ENCODE data around the gene PRPF6.
A peak's percentile ranks its signal among the peaks of the same experiment; 100 is the strongest.

Gene PRPF6

DNA sequence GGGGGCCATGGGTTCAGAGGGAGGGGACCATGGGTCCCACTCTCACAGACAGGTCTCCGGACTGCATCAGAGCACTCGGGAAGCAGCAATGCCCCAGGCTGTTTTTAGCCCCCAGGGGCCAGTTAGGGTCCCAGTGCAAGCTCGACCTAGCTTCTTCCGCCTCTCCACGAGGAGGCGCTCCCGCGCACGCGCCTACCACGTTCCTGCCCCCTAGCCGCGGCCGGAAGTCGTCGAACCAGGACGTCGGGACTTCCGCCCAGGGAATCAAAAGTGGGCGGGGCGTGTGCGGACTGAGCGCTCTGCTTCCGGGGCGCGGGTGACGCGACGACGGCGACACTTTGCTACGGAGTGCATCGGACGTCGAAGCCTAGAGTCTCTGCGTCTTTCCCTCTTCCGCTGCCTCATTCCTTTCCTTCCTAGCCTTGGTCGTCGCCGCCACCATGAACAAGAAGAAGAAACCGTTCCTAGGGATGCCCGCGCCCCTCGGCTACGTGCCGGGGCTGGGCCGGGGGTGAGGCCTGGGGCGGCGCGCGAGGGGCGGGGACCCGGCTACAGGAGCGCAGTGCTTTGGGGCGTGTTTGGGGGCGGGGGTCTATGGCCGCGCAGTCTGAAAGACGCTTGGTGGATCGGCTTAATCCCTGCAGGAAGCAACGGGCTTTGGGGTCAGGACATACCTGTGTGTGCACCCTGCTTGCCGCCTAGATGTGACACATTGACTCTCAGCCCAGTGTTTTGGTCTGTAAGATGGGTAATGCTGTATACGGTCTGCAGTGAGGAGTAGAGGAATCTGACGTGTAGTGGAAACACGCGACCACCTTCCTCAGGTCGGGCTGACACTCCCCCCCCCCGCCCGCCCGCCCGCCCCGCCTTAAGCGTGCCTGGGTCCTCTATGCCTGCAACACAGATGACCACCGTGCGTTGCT, at the start of gene PRPF6:
PRPF6 (plus strand) TSS at position 327 of the 923 bp plus-strand sequence; CDS start at position 441, 114 bp downstream.
- DNase-seq (ENCODE audit: low read depth, low spot score) = peak; percentile 80

DNA sequence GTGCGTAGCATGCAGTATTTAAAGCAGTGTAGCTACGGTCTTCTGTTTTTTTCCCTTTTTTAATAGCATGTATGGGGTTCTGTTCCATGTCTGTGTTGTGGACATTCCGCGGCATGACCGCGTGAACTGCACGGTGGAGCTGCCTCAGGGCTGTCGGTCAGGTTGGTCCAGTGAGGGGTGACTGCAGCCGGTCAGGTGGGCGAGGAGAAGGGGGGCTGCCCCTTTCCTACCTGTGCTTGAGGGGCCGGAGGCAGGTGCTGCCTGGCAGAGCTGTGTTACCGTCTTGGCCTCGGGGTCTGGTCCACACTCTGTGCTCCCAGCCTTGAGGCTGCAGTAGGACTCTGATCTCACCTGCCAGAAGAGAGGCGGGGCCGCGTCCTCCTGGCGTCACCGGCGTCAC, 49.2 kb upstream of the PRPF6 start:
- DNase-seq (ENCODE audit: low read depth, low spot score) = no peak

DNA sequence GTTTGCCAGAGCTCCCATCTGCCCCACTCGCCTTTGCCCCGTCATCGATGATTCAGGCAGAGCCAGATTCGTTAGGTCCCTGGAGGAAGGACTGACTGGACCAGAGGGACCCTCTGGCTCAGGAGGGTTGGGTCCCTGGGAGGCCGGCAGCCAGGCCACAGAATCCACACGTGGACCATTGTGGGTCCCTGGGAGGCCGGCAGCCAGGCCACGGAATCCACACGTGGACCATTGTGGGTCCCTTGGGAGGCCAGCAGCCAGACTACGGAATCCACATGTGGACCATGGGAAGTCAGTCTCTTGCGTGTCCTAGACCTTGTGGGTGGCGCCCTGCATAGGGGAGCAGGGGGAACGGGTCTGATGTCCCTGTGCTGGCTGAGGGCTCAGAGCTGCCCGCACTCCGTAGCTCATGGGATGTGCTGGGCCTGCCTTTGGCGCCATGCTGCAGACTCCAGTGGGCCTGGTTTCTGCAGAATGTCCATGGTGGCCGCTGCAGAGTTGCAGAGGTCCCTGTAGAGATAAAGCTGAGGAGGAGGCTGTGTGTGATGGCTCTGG, 48.2 kb upstream of the PRPF6 start:
- no peak for DNase-seq (ENCODE audit: low read depth, low spot score)

DNA sequence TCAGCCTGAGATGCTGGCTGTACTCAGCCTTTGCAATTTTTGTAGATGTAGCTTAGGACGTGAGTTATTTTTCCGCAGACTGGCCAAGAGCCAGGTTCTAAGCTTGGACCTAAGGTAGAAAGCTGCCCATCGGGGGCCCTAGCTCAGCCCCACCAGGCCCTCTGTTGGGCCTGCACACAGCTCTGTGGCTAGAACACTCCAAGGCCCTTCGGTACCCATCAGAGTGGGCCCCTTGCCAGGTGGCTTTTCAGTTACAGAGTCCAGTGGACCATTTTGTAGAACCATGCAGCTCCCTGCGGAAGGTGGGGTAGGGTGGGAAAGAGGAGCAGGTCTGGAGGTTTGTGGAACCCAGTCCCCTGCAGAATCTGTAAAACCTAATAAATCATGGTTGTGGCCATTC, 47.3 kb upstream of the PRPF6 start:
- DNase-seq (ENCODE audit: low read depth, low spot score) = no peak

- DNase-seq (ENCODE audit: low read depth, low spot score) = no peak
Observed at GRCh38 chr20:63934271-63935068, 46.5 kb upstream of the PRPF6 start.

- no peak for DNase-seq (ENCODE audit: low read depth, low spot score)
Observed at GRCh38 chr20:63935447-63935846, 45.5 kb upstream of the PRPF6 start.

GRCh38 chr20:63937596-63937995, 43.3 kb upstream of the PRPF6 start:
- no peak for DNase-seq (ENCODE audit: low read depth, low spot score)

DNA sequence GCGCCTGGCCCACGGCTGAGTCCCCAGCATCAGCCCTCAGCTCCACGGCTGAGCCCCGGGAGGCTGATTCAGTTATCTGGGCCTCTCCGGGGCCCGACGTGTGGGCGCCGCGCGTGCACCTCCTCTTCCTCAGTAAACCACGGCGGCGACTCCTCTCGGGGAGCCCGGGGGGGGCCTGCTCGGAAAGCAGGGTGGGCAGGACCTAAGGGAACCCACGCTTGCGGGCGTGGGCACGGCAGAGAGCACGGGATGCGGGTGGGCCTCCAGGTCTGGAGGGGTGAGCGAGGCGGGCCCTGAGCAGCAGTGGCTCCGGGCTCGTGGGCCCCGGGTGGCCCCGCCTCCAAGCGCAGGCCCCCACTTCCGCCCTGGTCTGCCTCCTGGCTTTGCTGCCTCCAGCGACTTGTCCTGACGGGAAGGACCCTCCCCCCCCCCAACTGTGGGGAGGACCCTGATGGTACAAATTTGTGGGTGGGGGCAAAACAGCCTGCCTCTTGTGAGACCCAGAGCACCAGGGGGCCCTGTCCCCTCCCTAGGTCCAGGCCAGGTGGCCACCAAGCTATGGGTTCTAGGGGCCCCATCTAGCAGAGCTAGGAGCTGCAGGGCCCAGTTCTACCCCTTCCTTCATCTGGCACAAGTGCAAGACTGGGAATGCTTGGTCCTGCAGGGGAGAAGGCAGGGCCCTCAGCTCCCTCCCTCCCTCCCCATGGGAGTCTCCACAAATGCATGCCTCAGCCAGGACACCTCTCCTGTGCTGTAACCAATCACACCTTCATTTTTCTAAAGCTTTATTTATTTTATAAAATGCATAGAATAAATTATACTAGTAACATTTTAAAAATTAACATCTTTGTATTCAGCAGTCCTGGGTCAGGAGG, 41.6 kb upstream of the PRPF6 start:
- no peak for DNase-seq (ENCODE audit: low read depth, low spot score)

GRCh38 chr20:63940071-63940471, 40.9 kb upstream of the PRPF6 start:
- no peak for DNase-seq (ENCODE audit: low read depth, low spot score)

DNA sequence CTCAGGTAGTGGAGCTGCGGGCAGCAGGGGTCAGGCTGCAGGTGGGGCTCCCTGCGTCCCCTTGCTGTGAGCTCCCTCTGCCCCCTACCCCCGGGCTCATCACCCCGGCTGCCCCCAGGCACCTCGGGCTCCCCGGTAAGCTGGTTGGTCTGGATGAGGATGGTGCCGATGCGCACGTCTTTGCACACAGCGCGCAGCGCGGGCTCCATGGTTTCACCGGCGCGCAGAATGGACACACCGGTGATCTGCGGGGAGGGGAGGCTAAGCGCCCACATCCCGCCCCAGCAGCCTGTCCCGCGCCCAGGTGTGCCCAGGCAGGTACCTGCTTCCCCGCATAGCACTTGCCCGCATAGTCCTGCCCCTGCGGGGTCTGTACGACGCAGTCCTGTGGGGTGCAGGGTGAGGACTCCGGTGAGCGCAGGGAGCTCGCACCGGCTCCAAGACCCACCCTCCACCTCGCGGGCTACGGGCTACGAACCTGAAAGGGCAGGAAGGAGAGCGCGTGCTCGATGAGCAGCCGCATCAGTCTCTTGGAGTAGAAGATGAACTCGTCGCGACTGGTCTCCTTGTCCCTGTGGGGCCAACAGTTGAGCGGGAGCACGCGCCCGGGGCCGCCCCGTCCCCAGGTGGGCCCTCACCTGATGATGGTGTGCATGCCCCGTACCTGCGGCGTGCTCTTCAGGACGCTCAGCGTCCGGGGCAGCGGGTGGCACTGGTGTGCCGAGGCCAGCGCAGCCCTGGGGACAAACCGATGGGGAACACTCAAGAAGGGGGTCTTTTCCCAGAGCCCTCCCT, 40.3 kb upstream of the PRPF6 start:
- no peak for DNase-seq (ENCODE audit: low read depth, low spot score)

GRCh38 chr20:63941282-63942081, 39.5 kb upstream of the PRPF6 start:
- no peak for DNase-seq (ENCODE audit: low read depth, low spot score)

DNA sequence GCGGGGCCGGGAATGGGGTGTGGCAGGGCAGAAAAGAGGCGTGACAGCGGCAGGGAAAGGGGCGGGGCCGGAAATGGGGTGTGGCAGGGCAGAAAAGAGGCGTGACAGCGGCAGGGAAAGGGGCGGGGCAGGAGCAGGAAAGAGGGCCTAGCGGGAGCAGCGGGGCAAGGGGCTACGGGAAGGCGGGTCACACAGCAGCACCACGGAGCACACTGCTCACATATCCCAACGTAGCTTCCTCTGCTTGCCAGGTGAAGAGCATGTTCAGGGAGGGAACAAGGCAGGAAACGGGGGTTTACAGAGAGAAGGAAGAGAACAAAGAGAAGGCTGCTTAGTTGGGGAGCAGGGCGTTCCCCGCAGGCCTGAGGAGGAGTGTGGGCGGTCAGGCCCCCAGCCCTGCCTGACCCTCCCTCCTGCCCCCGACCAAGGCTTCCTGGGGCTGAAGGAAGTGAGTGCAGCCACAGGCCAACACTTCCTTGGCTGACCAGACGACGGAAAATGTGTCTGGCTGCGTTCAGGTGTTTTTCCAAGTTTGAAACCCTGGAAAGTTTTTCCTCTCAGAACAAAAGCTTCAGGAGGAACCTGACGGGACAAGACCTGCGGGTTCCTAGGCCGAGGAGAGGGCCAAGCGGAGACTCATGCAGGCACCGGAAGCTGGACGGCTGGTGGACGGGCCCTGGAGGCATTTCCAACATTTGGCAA, 38.5 kb upstream of the PRPF6 start:
- no peak for DNase-seq (ENCODE audit: low read depth, low spot score)

DNA sequence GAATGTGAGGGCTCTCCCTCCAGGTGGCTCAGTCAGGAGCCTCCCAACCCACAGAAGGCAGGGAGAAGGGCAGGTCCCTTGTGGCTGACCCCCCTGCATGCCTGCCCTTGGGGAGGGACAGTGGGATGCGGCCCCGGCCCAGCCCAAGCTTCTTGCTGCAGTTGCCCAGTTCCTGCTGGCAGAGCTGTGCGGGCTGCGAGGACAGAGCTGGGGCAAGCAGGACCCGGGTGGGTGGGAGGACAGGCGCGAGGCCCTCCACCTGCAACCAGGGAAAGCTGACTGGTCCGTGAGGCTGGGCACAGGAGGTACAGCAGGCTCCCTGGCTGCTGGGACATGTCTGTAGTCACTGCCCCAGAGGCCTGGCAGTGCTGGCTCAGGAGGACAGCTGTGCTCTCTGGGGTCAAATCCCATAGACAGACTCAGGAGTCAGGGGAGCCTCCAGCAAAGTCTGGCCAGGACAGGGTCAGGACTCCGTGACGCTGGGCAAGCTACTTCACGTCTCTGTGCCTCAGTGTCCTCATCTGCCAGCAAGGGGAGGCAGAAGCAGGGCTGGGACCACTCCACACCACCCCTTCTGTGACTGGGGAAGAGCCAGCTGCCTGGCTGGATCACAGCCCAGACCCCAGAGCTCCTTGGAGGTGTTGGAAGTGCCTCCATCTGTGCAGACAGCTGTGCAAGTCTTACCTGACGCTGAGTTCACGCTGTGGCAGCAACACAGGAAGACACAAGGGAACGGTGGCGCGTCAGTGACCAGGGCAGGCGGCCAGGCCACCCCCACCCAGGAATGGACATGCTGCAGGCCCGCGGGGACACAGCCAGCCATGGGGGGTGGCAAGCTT, 37.7 kb upstream of the PRPF6 start:
- no peak for DNase-seq (ENCODE audit: low read depth, low spot score)

- DNase-seq (ENCODE audit: low read depth, low spot score) = no peak
Observed at GRCh38 chr20:63943808-63944077, 37.2 kb upstream of the PRPF6 start.

- DNase-seq (ENCODE audit: low read depth, low spot score) = no peak
Observed at GRCh38 chr20:63944078-63944941, 36.6 kb upstream of the PRPF6 start.

- no peak for DNase-seq (ENCODE audit: low read depth, low spot score)
Observed at GRCh38 chr20:63945031-63945658, 35.8 kb upstream of the PRPF6 start.
